HUDEP-2 (cell line): ENCODE results near the gene FIGN.

Experiments
- DNase-seq, 76 experiments: peaks; one replicate each; lab custom pipeline; 2025; ENCODE audit not compliant: unreplicated experiment in 76 of 76; lab: John Stamatoyannopoulos, UW

Gene FIGN

GRCh38 chr2:163737563-163737962 is 1.8 kb upstream of the FIGN start:
- no peak for DNase-seq

GRCh38 chr2:163737190-163737439 is 1.3 kb upstream of the FIGN start:
- DNase-seq, result no peak

GRCh38 chr2:163736433-163737189 is 803 bp upstream of the FIGN start:
- no peak for DNase-seq

GRCh38 chr2:163734881-163735684 is 725 bp downstream of the FIGN start:
- DNase-seq, result no peak

- no peak for DNase-seq
These were observed 1.4 kb downstream of the FIGN start for GRCh38 chr2:163734401-163734800.

- DNase-seq, result no peak
These were observed 1.9 kb downstream of the FIGN start for GRCh38 chr2:163733956-163734355.

GRCh38 chr2:163733301-163733938 is 2.4 kb downstream of the FIGN start:
- no peak for DNase-seq

GRCh38 chr2:163732727-163733126 is 3.1 kb downstream of the FIGN start:
- DNase-seq, result no peak

- no peak for DNase-seq
These were observed 4.1 kb downstream of the FIGN start for GRCh38 chr2:163731735-163732134.

GRCh38 chr2:163730556-163730955 is 5.3 kb downstream of the FIGN start:
- DNase-seq, result no peak

- no peak for DNase-seq
These were observed 6.1 kb downstream of the FIGN start for GRCh38 chr2:163729636-163730273.

GRCh38 chr2:163723881-163724280 is 11.9 kb downstream of the FIGN start:
- no peak for DNase-seq

- no peak for DNase-seq
These were observed 12.5 kb downstream of the FIGN start for GRCh38 chr2:163723348-163723747.

- DNase-seq, result no peak
These were observed 16.5 kb downstream of the FIGN start for GRCh38 chr2:163719331-163719730.

GRCh38 chr2:163717993-163718680 is 17.7 kb downstream of the FIGN start:
- no peak for DNase-seq

GRCh38 chr2:163717515-163717914 is 18.3 kb downstream of the FIGN start:
- DNase-seq, result no peak

- DNase-seq, result no peak
These were observed 19.7 kb downstream of the FIGN start for GRCh38 chr2:163716101-163716500.

- no peak for DNase-seq
These were observed 20.1 kb downstream of the FIGN start for GRCh38 chr2:163715668-163716067.

GRCh38 chr2:163715199-163715598 is 20.6 kb downstream of the FIGN start:
- DNase-seq, result no peak

GRCh38 chr2:163713534-163714311 is 22.1 kb downstream of the FIGN start:
- no peak for DNase-seq
